Vagina (tissue), 2 donors: ENCODE measurements around the gene KLF1.

Source experiments
- POLR2A ChIP-seq, 2 donors: fragments of 450-650 bp; IDR thresholded peaks; one replicate each; pipeline ENCODE4 v1.6.1; 2017; ENCODE audit warnings: antibody characterized with exemption in 2 of 2, mild to moderate bottlenecking in 2 of 2, moderate library complexity in 2 of 2
- POLR2AphosphoS5 ChIP-seq, 2 donors: sonication (generic); formaldehyde crosslinking; IDR thresholded peaks; one replicate each; pipeline ENCODE4 v1.9.0; 2017; ENCODE audit warnings: antibody characterized with exemption in 2 of 2, mild to moderate bottlenecking in 2 of 2, low read depth in 1 of 2; ENCODE audit not compliant: insufficient read depth in 1 of 2
- TF ChIP-seq, protein P1 (sequence below), 3 experiments: fragments of 450-650 bp in 2 of 3; fragments of 200-600 bp in 1 of 3; sonication (generic) in 1 of 3; IDR thresholded peaks; one replicate each; pipeline ENCODE4 v1.5.1; 2017 to 2019; ENCODE audit warnings: antibody characterized with exemption in 3 of 3, mild to moderate bottlenecking in 2 of 3, moderate library complexity in 2 of 3

GRCh38 chr19:12840091-12841079 lies 46.6 kb downstream of the KLF1 start:
- TF ChIP-seq, protein P1, sequence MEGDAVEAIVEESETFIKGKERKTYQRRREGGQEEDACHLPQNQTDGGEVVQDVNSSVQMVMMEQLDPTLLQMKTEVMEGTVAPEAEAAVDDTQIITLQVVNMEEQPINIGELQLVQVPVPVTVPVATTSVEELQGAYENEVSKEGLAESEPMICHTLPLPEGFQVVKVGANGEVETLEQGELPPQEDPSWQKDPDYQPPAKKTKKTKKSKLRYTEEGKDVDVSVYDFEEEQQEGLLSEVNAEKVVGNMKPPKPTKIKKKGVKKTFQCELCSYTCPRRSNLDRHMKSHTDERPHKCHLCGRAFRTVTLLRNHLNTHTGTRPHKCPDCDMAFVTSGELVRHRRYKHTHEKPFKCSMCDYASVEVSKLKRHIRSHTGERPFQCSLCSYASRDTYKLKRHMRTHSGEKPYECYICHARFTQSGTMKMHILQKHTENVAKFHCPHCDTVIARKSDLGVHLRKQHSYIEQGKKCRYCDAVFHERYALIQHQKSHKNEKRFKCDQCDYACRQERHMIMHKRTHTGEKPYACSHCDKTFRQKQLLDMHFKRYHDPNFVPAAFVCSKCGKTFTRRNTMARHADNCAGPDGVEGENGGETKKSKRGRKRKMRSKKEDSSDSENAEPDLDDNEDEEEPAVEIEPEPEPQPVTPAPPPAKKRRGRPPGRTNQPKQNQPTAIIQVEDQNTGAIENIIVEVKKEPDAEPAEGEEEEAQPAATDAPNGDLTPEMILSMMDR (IDR thresholded peaks at IDR 0.05): no peak
- TF ChIP-seq POLR2AphosphoS5 (IDR thresholded peaks at IDR 0.05; ENCODE audit: insufficient read depth in 1 of 2, low read depth in 1 of 2) (no peak), POLR2A (IDR thresholded peaks at IDR 0.05) (no peak)
